IPS-18a (cell line): ENCODE data around the gene COPA.
"Not testable (repeated sequence)": the region's sequence is repeated elsewhere in the genome, so short reads cannot be mapped to it uniquely, and the experiment has no call there.

Source experiments
- H3K27ac ChIP-seq: one replicate; pipeline ENCODE4 v1.5.1; 2013; ENCODE audit warnings: low read length
- H3K27me3 ChIP-seq: one replicate; pipeline ENCODE4 v1.6.1; 2013; ENCODE audit warnings: mild to moderate bottlenecking, low read length; ENCODE audit not compliant: control insufficient read depth, insufficient read depth
- H3K36me3 ChIP-seq: one replicate; pipeline ENCODE4 v1.6.1; 2013; ENCODE audit warnings: low read depth, low read length; ENCODE audit not compliant: control insufficient read depth
- H3K4me1 ChIP-seq: one replicate; pipeline ENCODE4 v1.6.1; 2013; ENCODE audit warnings: low read depth, low read length; ENCODE audit not compliant: control insufficient read depth
- H3K4me3 ChIP-seq: one replicate; pipeline ENCODE4 v1.5.1; 2013; ENCODE audit warnings: low read length
- H3K9ac ChIP-seq: one replicate; pipeline ENCODE4 v1.6.1; 2013; ENCODE audit warnings: mild to moderate bottlenecking, low read length, moderate library complexity
- H3K9me3 ChIP-seq: one replicate; pipeline ENCODE4 v1.6.1; 2013; ENCODE audit warnings: low read depth, low read length; ENCODE audit not compliant: control insufficient read depth

Gene COPA

GRCh38 chr1:160315359-160315758 is 27.7 kb downstream of the COPA start:
- Histone ChIP-seq H3K27me3 (no peaks in the 10 kb centered on the region), H3K4me1 (no peaks in the 10 kb centered on the region), H3K36me3 (peaks cover 59% of the 10 kb centered on the region), H3K27ac (no peak overlapping the region), H3K4me3 (no peak overlapping the region), H3K9me3 (no peaks in the 10 kb centered on the region), H3K9ac (no peak overlapping the region)

- H3K27me3 ChIP-seq: no peaks in the 10 kb centered on the region
- no peaks in the 10 kb centered on the region for H3K9me3 ChIP-seq
- peaks cover 72% of the 10 kb centered on the region for H3K36me3 ChIP-seq
- no peak overlapping the region for H3K9ac ChIP-seq
- no peak overlapping the region for H3K4me3 ChIP-seq
- peaks cover 27% of the 10 kb centered on the region for H3K4me1 ChIP-seq
- H3K27ac ChIP-seq: no peak overlapping the region
These were observed 33.5 kb downstream of the COPA start for GRCh38 chr1:160309571-160309970.

- peaks cover 27% of the 10 kb centered on the region for H3K4me1 ChIP-seq
- peaks cover 72% of the 10 kb centered on the region for H3K36me3 ChIP-seq
- no peak overlapping the region for H3K9ac ChIP-seq
- no peaks in the 10 kb centered on the region for H3K27me3 ChIP-seq
- H3K27ac ChIP-seq: no peak overlapping the region
- H3K9me3 ChIP-seq: no peaks in the 10 kb centered on the region
- H3K4me3 ChIP-seq: no peak overlapping the region
These were observed 33.9 kb downstream of the COPA start for GRCh38 chr1:160309185-160309557.

DNA sequence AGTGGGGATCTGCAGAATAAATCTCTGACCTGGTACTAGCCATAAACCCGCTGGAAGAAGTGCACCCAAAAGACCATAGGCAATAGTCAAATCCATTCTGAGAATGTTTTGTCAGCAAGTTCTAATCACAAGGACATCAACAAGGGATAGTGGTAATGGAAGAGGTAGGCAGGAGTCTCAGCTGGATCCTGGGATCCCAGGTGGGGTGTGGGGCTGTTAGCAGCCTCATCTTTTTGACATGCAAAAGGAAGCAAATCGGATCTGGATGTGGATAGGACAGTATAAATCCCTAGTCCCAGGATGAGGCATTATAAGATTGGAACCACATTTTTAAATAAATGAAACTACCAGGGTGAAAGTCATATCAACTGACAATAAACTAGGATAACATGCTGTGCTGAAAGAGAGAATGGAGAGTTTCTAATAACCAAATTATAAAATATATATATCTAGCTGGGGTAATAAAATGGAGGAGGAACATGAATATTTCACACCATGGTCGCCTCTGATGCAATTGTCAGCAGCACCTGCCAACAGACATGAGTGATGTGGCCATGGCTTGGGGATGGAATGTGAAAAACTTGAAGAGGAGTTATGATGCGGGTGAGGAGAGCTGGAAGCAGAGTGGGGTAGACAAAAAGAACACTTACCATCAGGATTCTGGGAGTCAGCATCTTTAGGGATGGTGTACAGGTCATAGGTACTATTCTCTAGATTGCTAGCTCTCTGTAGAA is 34.4 kb downstream of the COPA start:
- H3K9me3 ChIP-seq: no peaks in the 10 kb centered on the region
- H3K27me3 ChIP-seq: no peaks in the 10 kb centered on the region
- H3K4me1 ChIP-seq: peaks cover 27% of the 10 kb centered on the region
- H3K27ac ChIP-seq: no peak overlapping the region
- H3K9ac ChIP-seq: no peak overlapping the region
- H3K4me3 ChIP-seq: no peak overlapping the region
- H3K36me3 ChIP-seq: peaks cover 74% of the 10 kb centered on the region

GRCh38 chr1:160307118-160307791 is 35.8 kb downstream of the COPA start:
- peaks cover 27% of the 10 kb centered on the region for H3K4me1 ChIP-seq
- no peak overlapping the region for H3K9ac ChIP-seq
- no peaks in the 10 kb centered on the region for H3K9me3 ChIP-seq
- peak overlapping the region; percentile 1 for H3K27ac ChIP-seq
- H3K4me3 ChIP-seq: peak overlapping the region; percentile 33
- H3K36me3 ChIP-seq: peaks cover 73% of the 10 kb centered on the region
- no peaks in the 10 kb centered on the region for H3K27me3 ChIP-seq

DNA sequence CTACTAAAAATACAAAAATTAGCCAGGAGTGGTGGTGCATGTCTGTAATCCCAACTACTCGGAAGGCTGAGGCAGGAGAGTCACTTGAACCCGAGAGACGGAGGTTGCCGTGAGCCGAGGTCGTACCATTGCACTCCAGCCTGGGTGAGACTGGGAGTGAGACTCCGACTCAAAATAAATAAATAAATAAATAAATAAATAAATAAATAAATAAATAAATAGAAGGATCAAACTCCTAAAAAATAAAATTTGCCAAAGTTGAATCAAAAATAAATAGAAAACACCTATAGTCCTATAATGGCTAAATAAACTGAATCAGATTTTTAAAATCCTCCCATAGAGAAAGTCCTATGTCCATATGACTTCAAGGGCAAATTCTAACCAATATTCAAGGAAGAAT is 42.9 kb downstream of the COPA start:
- Histone ChIP-seq H3K27ac (no peak overlapping the region), H3K27me3 (no peaks in the 10 kb centered on the region), H3K9ac (no peak overlapping the region), H3K4me1 (no peaks in the 10 kb centered on the region), H3K4me3 (no peak overlapping the region), H3K9me3 (no peaks in the 10 kb centered on the region), H3K36me3 (peaks cover 69% of the 10 kb centered on the region)

DNA sequence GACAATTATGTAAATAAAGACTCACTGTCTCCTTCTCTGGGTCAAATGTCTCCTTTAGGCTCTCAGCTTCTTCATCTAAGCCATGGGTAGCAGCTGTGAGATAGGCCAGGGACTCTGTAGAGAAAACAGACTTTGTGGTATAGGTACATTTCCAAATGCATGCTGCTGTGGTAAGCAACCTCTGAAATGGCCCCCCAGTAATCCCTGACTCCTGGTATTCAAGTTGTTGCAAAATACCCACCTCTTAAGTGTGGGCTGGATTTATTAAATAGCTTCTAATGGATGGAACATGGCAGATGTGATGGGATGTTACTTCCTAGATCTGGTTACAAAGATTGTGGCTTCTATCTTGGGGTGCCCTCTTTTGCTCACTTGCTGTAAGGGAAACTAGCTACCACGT is 47.0 kb downstream of the COPA start:
- H3K27me3 ChIP-seq: no peaks in the 10 kb centered on the region
- no peak overlapping the region for H3K9ac ChIP-seq
- no peak overlapping the region for H3K4me3 ChIP-seq
- H3K4me1 ChIP-seq: no peaks in the 10 kb centered on the region
- peaks cover 88% of the 10 kb centered on the region for H3K36me3 ChIP-seq
- no peaks in the 10 kb centered on the region for H3K9me3 ChIP-seq
- H3K27ac ChIP-seq: no peak overlapping the region

- no peaks in the 10 kb centered on the region for H3K4me1 ChIP-seq
- peaks cover 92% of the 10 kb centered on the region for H3K36me3 ChIP-seq
- no peaks in the 10 kb centered on the region for H3K9me3 ChIP-seq
- no peak overlapping the region for H3K27ac ChIP-seq
- no peak overlapping the region for H3K9ac ChIP-seq
- H3K4me3 ChIP-seq: no peak overlapping the region
- no peaks in the 10 kb centered on the region for H3K27me3 ChIP-seq
These were observed 49.8 kb downstream of the COPA start for GRCh38 chr1:160293020-160293968.

DNA sequence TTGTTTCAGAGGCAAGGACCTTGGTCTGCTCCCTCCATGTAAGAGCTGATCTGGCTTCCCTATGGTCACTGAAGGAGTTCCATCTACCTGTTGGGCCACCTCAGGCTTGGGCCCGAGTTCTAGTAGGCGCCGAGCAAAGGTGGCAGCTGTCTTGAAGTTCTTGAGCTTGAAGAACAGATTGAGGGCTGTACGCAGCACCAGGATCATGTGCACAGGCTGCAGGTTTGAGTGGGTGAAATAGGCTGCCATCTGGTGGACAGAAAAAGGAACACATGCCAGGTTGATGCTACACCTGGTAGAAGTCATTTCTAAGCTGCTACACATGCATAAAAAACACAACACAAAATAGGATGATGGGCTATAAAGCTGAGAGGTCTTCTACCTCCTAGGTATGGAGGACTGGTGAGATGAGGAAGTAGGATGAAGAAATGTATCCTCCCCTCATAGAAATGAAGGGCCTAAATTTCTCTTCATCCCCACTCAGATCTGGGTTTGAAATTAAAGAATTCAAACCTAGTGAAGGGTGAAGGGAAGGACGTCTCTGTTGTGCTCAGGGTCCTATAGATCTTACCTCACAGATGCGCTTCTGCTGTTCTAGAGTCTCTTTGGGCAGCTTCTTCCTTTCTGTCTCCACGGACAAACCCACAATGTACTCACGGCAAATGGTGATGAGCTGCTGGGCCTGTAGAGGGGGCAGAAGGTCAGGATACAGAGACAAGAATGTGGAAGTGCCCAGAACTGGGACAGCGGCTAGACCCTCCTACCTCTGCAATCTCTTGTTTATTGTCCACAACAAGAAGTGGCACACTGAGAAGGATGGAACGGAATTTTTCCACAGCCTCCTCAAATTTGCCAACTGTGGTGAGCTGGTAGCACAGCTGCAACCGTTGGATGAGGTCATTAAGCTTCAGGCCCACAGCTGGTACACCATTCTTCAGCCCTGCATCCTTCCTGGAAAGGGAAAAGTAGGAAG is 51.5 kb downstream of the COPA start:
- no peak overlapping the region for H3K27ac ChIP-seq
- no peaks in the 10 kb centered on the region for H3K4me1 ChIP-seq
- no peaks in the 10 kb centered on the region for H3K27me3 ChIP-seq
- peaks cover 75% of the 10 kb centered on the region for H3K36me3 ChIP-seq
- H3K9ac ChIP-seq: no peak overlapping the region
- H3K4me3 ChIP-seq: no peak overlapping the region
- H3K9me3 ChIP-seq: no peaks in the 10 kb centered on the region

GRCh38 chr1:160287769-160288168 is 55.3 kb downstream of the COPA start:
- H3K4me3 ChIP-seq, H3K9me3 ChIP-seq, H3K27ac ChIP-seq, H3K27me3 ChIP-seq, H3K4me1 ChIP-seq, H3K9ac ChIP-seq: not testable (repeated sequence)
- H3K36me3 ChIP-seq: peaks cover 39% of the 10 kb centered on the region
